ENCODE measurements around the gene DPP6. TPM values are rescaled to one million over a fixed set of nuclear protein-coding genes. Genes with fewer than 3 reads are reported as not detected.

DPP6 gene
- total RNA-seq, 1 experiment from 2014 or later, result not detected

DNA sequence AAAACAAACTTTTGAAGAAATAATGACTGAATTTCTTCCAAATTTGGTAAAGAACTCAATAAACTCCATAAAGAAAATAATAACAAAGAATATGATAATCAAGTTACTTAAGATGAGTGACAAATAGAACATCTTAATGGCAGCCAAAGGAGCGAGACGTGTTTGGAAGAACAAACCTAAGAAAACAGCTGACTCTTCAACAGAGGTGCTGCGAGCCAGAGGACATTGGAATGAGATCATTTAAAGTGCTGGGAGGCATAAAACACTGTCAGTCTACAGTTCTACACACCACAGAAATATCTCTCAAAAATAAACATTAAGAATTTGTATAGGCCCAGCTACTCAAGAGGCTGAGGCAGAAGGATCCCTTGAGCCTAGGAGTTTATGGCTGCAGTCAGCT, 507.3 kb downstream of the DPP6 start:
- Histone ChIP-seq H3K4me3 (ENCODE audit: low read depth in 2 of 2, low read length in 2 of 2) (no peak overlapping the region), H3K27ac (ENCODE audit: low read length) (no peak overlapping the region), H3K4me1 (ENCODE audit: control insufficient read depth, insufficient read depth, low read length) (no peaks in the 10 kb centered on the region), H3K36me3 (ENCODE audit: control insufficient read depth, insufficient read depth, low read length) (no peaks in the 10 kb centered on the region), H3K27me3 (ENCODE audit: control insufficient read depth, insufficient read depth, low read length) (no peaks in the 10 kb centered on the region; the same call in 1 of the 2 replicates), H3K9me3 (ENCODE audit: control insufficient read depth, insufficient read depth, low read depth, low read length) (0 out of 2 replicates have a peak, but pooled peaks cover 2% of the 10 kb centered on the region)
- ChIA-PET CTCF (no interaction called here), POLR2A (no interaction called here)
- TF ChIP-seq, protein P1, sequence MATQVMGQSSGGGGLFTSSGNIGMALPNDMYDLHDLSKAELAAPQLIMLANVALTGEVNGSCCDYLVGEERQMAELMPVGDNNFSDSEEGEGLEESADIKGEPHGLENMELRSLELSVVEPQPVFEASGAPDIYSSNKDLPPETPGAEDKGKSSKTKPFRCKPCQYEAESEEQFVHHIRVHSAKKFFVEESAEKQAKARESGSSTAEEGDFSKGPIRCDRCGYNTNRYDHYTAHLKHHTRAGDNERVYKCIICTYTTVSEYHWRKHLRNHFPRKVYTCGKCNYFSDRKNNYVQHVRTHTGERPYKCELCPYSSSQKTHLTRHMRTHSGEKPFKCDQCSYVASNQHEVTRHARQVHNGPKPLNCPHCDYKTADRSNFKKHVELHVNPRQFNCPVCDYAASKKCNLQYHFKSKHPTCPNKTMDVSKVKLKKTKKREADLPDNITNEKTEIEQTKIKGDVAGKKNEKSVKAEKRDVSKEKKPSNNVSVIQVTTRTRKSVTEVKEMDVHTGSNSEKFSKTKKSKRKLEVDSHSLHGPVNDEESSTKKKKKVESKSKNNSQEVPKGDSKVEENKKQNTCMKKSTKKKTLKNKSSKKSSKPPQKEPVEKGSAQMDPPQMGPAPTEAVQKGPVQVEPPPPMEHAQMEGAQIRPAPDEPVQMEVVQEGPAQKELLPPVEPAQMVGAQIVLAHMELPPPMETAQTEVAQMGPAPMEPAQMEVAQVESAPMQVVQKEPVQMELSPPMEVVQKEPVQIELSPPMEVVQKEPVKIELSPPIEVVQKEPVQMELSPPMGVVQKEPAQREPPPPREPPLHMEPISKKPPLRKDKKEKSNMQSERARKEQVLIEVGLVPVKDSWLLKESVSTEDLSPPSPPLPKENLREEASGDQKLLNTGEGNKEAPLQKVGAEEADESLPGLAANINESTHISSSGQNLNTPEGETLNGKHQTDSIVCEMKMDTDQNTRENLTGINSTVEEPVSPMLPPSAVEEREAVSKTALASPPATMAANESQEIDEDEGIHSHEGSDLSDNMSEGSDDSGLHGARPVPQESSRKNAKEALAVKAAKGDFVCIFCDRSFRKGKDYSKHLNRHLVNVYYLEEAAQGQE (IDR thresholded peaks at IDR 0.05; ENCODE audit: insufficient read depth in 1 of 2, low read depth in 2 of 2, low read length in 1 of 2), result no peak
- no peak for TF ChIP-seq SIN3A (IDR thresholded peaks at IDR 0.05; ENCODE audit: borderline replicate concordance, insufficient read depth, low read depth, low read length)
- no peak for TF ChIP-seq TCF7L2 (IDR thresholded peaks at IDR 0.05; ENCODE audit: low read depth, low read length)
- TF ChIP-seq, protein P2, sequence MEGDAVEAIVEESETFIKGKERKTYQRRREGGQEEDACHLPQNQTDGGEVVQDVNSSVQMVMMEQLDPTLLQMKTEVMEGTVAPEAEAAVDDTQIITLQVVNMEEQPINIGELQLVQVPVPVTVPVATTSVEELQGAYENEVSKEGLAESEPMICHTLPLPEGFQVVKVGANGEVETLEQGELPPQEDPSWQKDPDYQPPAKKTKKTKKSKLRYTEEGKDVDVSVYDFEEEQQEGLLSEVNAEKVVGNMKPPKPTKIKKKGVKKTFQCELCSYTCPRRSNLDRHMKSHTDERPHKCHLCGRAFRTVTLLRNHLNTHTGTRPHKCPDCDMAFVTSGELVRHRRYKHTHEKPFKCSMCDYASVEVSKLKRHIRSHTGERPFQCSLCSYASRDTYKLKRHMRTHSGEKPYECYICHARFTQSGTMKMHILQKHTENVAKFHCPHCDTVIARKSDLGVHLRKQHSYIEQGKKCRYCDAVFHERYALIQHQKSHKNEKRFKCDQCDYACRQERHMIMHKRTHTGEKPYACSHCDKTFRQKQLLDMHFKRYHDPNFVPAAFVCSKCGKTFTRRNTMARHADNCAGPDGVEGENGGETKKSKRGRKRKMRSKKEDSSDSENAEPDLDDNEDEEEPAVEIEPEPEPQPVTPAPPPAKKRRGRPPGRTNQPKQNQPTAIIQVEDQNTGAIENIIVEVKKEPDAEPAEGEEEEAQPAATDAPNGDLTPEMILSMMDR (IDR thresholded peaks at IDR 0.05), result no peak
- no peak for TF ChIP-seq POLR2AphosphoS5 (IDR thresholded peaks at IDR 0.05; ENCODE audit: low read depth, low read length)
- BruUV-seq (replicated peaks), result no TSS peak
- intact Hi-C loops (cut with micrococcal nuclease; ENCODE audit: unreplicated experiment) (no loop called here), in situ Hi-C loops (cut with HindIII; ENCODE audit: low pct_unique_long_range_greater_than_20kb, low sequenced_read_pairs) (no loop called here)
- ATAC-seq, result no peak
- DNase-seq (ENCODE audit: low read depth, low spot score), result no peak

- no peaks in the 10 kb centered on the region; the same call in 1 of the 2 replicates for H3K27me3 ChIP-seq (ENCODE audit: control insufficient read depth, insufficient read depth, low read length)
- ATAC-seq, result no peak
- H3K36me3 ChIP-seq (ENCODE audit: control insufficient read depth, insufficient read depth, low read length), result no peaks in the 10 kb centered on the region
- no peak overlapping the region for H3K4me3 ChIP-seq (ENCODE audit: low read depth in 2 of 2, low read length in 2 of 2)
- DNase-seq (ENCODE audit: low read depth, low spot score), result no peak
- intact Hi-C loops (cut with micrococcal nuclease; ENCODE audit: unreplicated experiment), result no loop called here
- no peaks in the 10 kb centered on the region for H3K4me1 ChIP-seq (ENCODE audit: control insufficient read depth, insufficient read depth, low read length)
- POLR2A ChIA-PET, result no interaction called here
- CTCF ChIA-PET, result no interaction called here
- H3K27ac ChIP-seq (ENCODE audit: low read length), result no peak overlapping the region
- TF ChIP-seq, protein P2 (IDR thresholded peaks at IDR 0.05), result no peak
- TF ChIP-seq POLR2AphosphoS5 (IDR thresholded peaks at IDR 0.05; ENCODE audit: low read depth, low read length) (no peak), SIN3A (IDR thresholded peaks at IDR 0.05; ENCODE audit: borderline replicate concordance, insufficient read depth, low read depth, low read length) (no peak)
- no TSS peak for BruUV-seq (replicated peaks)
- in situ Hi-C loops (cut with HindIII; ENCODE audit: low pct_unique_long_range_greater_than_20kb, low sequenced_read_pairs), result no loop called here
- H3K9me3 ChIP-seq (ENCODE audit: control insufficient read depth, insufficient read depth, low read depth, low read length), result no peaks in the 10 kb centered on the region
Measured at GRCh38 chr7:154564676-154565075, 512.5 kb downstream of the DPP6 start.

All from Panc1 (cell line).